ENCODE data around the gene NOP14.

NOP14 gene

GRCh38 chr4:2965262-2965661, 2.1 kb upstream of the NOP14 start:
- DNase-seq = no peak
- Histone ChIP-seq H3K4me3 (ENCODE audit: low read depth, low read length) (no peak overlapping the region), H3K9me3 (ENCODE audit: severe bottlenecking) (no peaks in the 10 kb centered on the region), H3K36me3 (peaks cover 32% of the 10 kb centered on the region), H3K27ac (no peak overlapping the region), H3K27me3 (ENCODE audit: insufficient read depth, low read depth, severe bottlenecking) (no peaks in the 10 kb centered on the region)
- TF ChIP-seq CTCF (IDR thresholded peaks at IDR 0.05; ENCODE audit: low read depth, low read length) = no peak

GRCh38 chr4:2964706-2965258, 1.6 kb upstream of the NOP14 start:
- no peaks in the 10 kb centered on the region for H3K9me3 ChIP-seq (ENCODE audit: severe bottlenecking)
- DNase-seq = no peak
- no peak overlapping the region for H3K27ac ChIP-seq
- TF ChIP-seq CTCF (IDR thresholded peaks at IDR 0.05; ENCODE audit: low read depth, low read length) = no peak
- peaks cover 37% of the 10 kb centered on the region for H3K36me3 ChIP-seq
- H3K27me3 ChIP-seq (ENCODE audit: insufficient read depth, low read depth, severe bottlenecking) = no peaks in the 10 kb centered on the region
- peak overlapping the region; percentile 63 for H3K4me3 ChIP-seq (ENCODE audit: low read depth, low read length)

- no peak for TF ChIP-seq CTCF (IDR thresholded peaks at IDR 0.05; ENCODE audit: low read depth, low read length)
- Histone ChIP-seq H3K4me3 (ENCODE audit: low read depth, low read length) (peak overlapping the region; percentile 63), H3K9me3 (ENCODE audit: severe bottlenecking) (no peaks in the 10 kb centered on the region), H3K36me3 (peaks cover 41% of the 10 kb centered on the region), H3K27me3 (ENCODE audit: insufficient read depth, low read depth, severe bottlenecking) (no peaks in the 10 kb centered on the region), H3K27ac (peak overlapping the region; percentile 94)
- no peak for DNase-seq
Measured at GRCh38 chr4:2963966-2964471, 813 bp upstream of the NOP14 start.

- Histone ChIP-seq H3K9me3 (ENCODE audit: severe bottlenecking) (no peaks in the 10 kb centered on the region), H3K27ac (peak overlapping the region; percentile 94), H3K36me3 (peaks cover 54% of the 10 kb centered on the region), H3K27me3 (ENCODE audit: insufficient read depth, low read depth, severe bottlenecking) (no peaks in the 10 kb centered on the region), H3K4me3 (ENCODE audit: low read depth, low read length) (peak overlapping the region; percentile 63)
- peak; percentile 58 for DNase-seq
- no peak for TF ChIP-seq CTCF (IDR thresholded peaks at IDR 0.05; ENCODE audit: low read depth, low read length)
Measured at GRCh38 chr4:2962614-2963174, 512 bp downstream of the NOP14 start.

GRCh38 chr4:2961811-2962441, 1.3 kb downstream of the NOP14 start:
- peak overlapping the region; percentile 94 for H3K27ac ChIP-seq

More at GRCh38 chr4:2961811-2962441, 1.3 kb downstream of the NOP14 start:
- no peak for TF ChIP-seq CTCF (IDR thresholded peaks at IDR 0.05; ENCODE audit: low read depth, low read length)
- H3K27me3 ChIP-seq (ENCODE audit: insufficient read depth, low read depth, severe bottlenecking) = no peaks in the 10 kb centered on the region
- DNase-seq = no peak
- H3K4me3 ChIP-seq (ENCODE audit: low read depth, low read length) = peak overlapping the region; percentile 63
- no peaks in the 10 kb centered on the region for H3K9me3 ChIP-seq (ENCODE audit: severe bottlenecking)
- peaks cover 60% of the 10 kb centered on the region for H3K36me3 ChIP-seq

Data from WERI-Rb-1 (cell line).